MM.1S (cell line): ENCODE results near the gene TNP1.

Source experiments
- DNase-seq: peaks from one replicate; pipeline ENCODE4 v3.0.0-alpha.2; 2015
- H2AFZ ChIP-seq: fragments of 300-600 bp; sonication (generic); 2 replicates; pipeline ENCODE4 v1.6.0; 2016; ENCODE audit warnings: antibody characterized with exemption, low read length
- H3F3A ChIP-seq: fragments of 300-600 bp; sonication (generic); 2 replicates; pipeline ENCODE4 v1.6.1; 2016; ENCODE audit warnings: mild to moderate bottlenecking, antibody characterized with exemption, low read length, moderate library complexity, mixed read lengths; ENCODE audit not compliant: insufficient read depth
- H3K27ac ChIP-seq: fragments of 300-600 bp; sonication (generic); 2 replicates; pipeline ENCODE4 v1.5.1; 2016; ENCODE audit warnings: mild to moderate bottlenecking, low read length
- H3K27me3 ChIP-seq: fragments of 300-600 bp; sonication (generic); replicated peaks from 2 replicates; pipeline ENCODE4 v1.6.0; 2016; ENCODE audit warnings: low read length; ENCODE audit not compliant: insufficient read depth
- H3K36me3 ChIP-seq: fragments of 300-600 bp; sonication (generic); replicated peaks from 2 replicates; pipeline ENCODE4 v1.6.1; 2016; ENCODE audit warnings: mild to moderate bottlenecking, low read length, mixed read lengths; ENCODE audit not compliant: insufficient read depth
- H3K4me1 ChIP-seq: fragments of 300-600 bp; sonication (generic); 2 replicates; pipeline ENCODE4 v1.6.1; 2016; ENCODE audit warnings: low read length, mixed read lengths
- H3K4me2 ChIP-seq: fragments of 300-600 bp; sonication (generic); 2 replicates; pipeline ENCODE4 v1.6.0; 2016; ENCODE audit warnings: low read depth, low read length
- H3K4me3 ChIP-seq: fragments of 300-600 bp; sonication (generic); 2 replicates; pipeline ENCODE4 v1.5.1; 2016; ENCODE audit warnings: low read length, mixed read lengths
- H3K79me2 ChIP-seq: fragments of 300-600 bp; sonication (generic); 2 replicates; pipeline ENCODE4 v1.6.1; 2016; ENCODE audit warnings: mixed run types, low read length, mixed read lengths
- H3K9ac ChIP-seq: fragments of 300-600 bp; sonication (generic); 2 replicates; pipeline ENCODE4 v1.6.1; 2016; ENCODE audit warnings: low read length, mixed read lengths
- H3K9me2 ChIP-seq: fragments of 300-600 bp; sonication (generic); replicated peaks from 2 replicates; pipeline ENCODE4 v1.6.1; 2016; ENCODE audit warnings: mild to moderate bottlenecking, low read length, mixed read lengths; ENCODE audit not compliant: insufficient read depth
- H3K9me3 ChIP-seq: fragments of 300-600 bp; sonication (generic); replicated peaks from 2 replicates; pipeline ENCODE4 v1.6.1; 2016; ENCODE audit warnings: mild to moderate bottlenecking, low read length, mixed read lengths; ENCODE audit not compliant: insufficient read depth
- H4K20me1 ChIP-seq: fragments of 300-600 bp; sonication (generic); 2 replicates; pipeline ENCODE4 v1.6.1; 2016; ENCODE audit warnings: mild to moderate bottlenecking, low read length, moderate library complexity, mixed read lengths; ENCODE audit not compliant: insufficient read depth
- CTCF ChIP-seq: fragments of 300-600 bp; sonication (generic); IDR thresholded peaks from 2 replicates; pipeline ENCODE4 v1.5.1; 2016; ENCODE audit warnings: antibody characterized with exemption, low read length, mixed read lengths
- EZH2 ChIP-seq: fragments of 300-600 bp; sonication (generic); optimal IDR thresholded peaks from 2 replicates; pipeline ENCODE3; 2017; ENCODE audit warnings: low read depth, mild to moderate bottlenecking, antibody characterized with exemption, low read length, mixed read lengths
- EZH2phosphoT487 ChIP-seq: fragments of 300-600 bp; sonication (generic); IDR thresholded peaks from 2 replicates; pipeline ENCODE4 v1.6.1; 2018; ENCODE audit warnings: antibody characterized with exemption, low read length

Gene TNP1

GRCh38 chr2:216887138-216887537 is 27.3 kb upstream of the TNP1 start:
- Histone ChIP-seq H3K27me3 (no peaks in the 10 kb centered on the region), H3F3A (no peaks in the 10 kb centered on the region), H3K4me1 (no peaks in the 10 kb centered on the region), H3K9me3 (no peaks in the 10 kb centered on the region), H2AFZ (no peak overlapping the region), H3K27ac (no peak overlapping the region), H3K4me3 (no peak overlapping the region), H4K20me1 (no peaks in the 10 kb centered on the region), H3K79me2 (no peaks in the 10 kb centered on the region), H3K9ac (no peak overlapping the region), H3K4me2 (no peak overlapping the region), H3K36me3 (no peaks in the 10 kb centered on the region), H3K9me2 (no peaks in the 10 kb centered on the region)
- TF ChIP-seq CTCF, result no peak
- no peak for TF ChIP-seq EZH2
- no peak for TF ChIP-seq EZH2phosphoT487
- no peak for DNase-seq

- Histone ChIP-seq H3K4me2 (no peak overlapping the region), H3F3A (no peaks in the 10 kb centered on the region), H3K79me2 (no peaks in the 10 kb centered on the region), H3K9ac (no peak overlapping the region), H4K20me1 (no peaks in the 10 kb centered on the region), H2AFZ (no peak overlapping the region), H3K4me3 (no peak overlapping the region), H3K27me3 (no peaks in the 10 kb centered on the region), H3K27ac (no peak overlapping the region), H3K9me3 (no peaks in the 10 kb centered on the region), H3K4me1 (no peaks in the 10 kb centered on the region), H3K36me3 (no peaks in the 10 kb centered on the region), H3K9me2 (no peaks in the 10 kb centered on the region)
- TF ChIP-seq EZH2 (no peak), CTCF (no peak), EZH2phosphoT487 (no peak)
- DNase-seq, result no peak
Observed at GRCh38 chr2:216885117-216885553, 25.3 kb upstream of the TNP1 start.

- DNase-seq, result no peak
- Histone ChIP-seq H3K9me3 (no peaks in the 10 kb centered on the region), H3K79me2 (no peaks in the 10 kb centered on the region), H3K9me2 (no peaks in the 10 kb centered on the region), H3F3A (no peaks in the 10 kb centered on the region), H4K20me1 (no peaks in the 10 kb centered on the region), H3K4me1 (no peaks in the 10 kb centered on the region), H3K27me3 (no peaks in the 10 kb centered on the region), H3K4me3 (no peak overlapping the region), H3K9ac (no peak overlapping the region), H2AFZ (no peak overlapping the region), H3K27ac (no peak overlapping the region), H3K36me3 (no peaks in the 10 kb centered on the region), H3K4me2 (no peak overlapping the region)
- TF ChIP-seq EZH2phosphoT487 (no peak), CTCF (no peak)
Observed at GRCh38 chr2:216884347-216884746, 24.5 kb upstream of the TNP1 start.
